Measurements from ENCODE around the gene TRPV6. TPM values are rescaled to one million over a fixed set of nuclear protein-coding genes. Genes with fewer than 3 reads are reported as not detected.

Gene TRPV6
- total RNA-seq, 1 donor from 2014 or later = not detected

GRCh38 chr7:142859411-142859810, 26.1 kb downstream of the TRPV6 start:
- no peaks in the 10 kb centered on the region for H3K9me3 Mint-ChIP-seq
- no peaks in the 10 kb centered on the region for H3K36me3 Mint-ChIP-seq (ENCODE audit: low read depth)
- H3K27me3 Mint-ChIP-seq (ENCODE audit: insufficient read depth) = peaks cover 24% of the 10 kb centered on the region
- H3K4me3 Mint-ChIP-seq = no peak overlapping the region
- no peak for DNase-seq (ENCODE audit: low spot score)
- intact Hi-C loops (cut with micrococcal nuclease) = loop anchor here (5.0 kb wide), 1 partner anchor 537 kb away; no protein-coding TSS in a partner anchor
- no peaks in the 10 kb centered on the region for H3K4me1 Mint-ChIP-seq (ENCODE audit: low read depth)
- H3K27ac Mint-ChIP-seq = no peak overlapping the region

- DNase-seq (ENCODE audit: low spot score) = no peak
- Mint-ChIP-seq H3K27me3 (ENCODE audit: insufficient read depth) (peaks cover 26% of the 10 kb centered on the region), H3K27ac (peak overlapping the region; percentile 23), H3K36me3 (ENCODE audit: low read depth) (no peaks in the 10 kb centered on the region), H3K9me3 (no peaks in the 10 kb centered on the region), H3K4me3 (no peak overlapping the region), H3K4me1 (ENCODE audit: low read depth) (peaks cover 7% of the 10 kb centered on the region)
- intact Hi-C loops (cut with micrococcal nuclease) = loop anchor here (5.0 kb wide), 1 partner anchor 535 kb away; no protein-coding TSS in a partner anchor
Observed at GRCh38 chr7:142857625-142858024, 27.9 kb downstream of the TRPV6 start.

GRCh38 chr7:142856565-142857245, 28.8 kb downstream of the TRPV6 start:
- no peak for DNase-seq (ENCODE audit: low spot score)
- Mint-ChIP-seq H3K36me3 (ENCODE audit: low read depth) (no peaks in the 10 kb centered on the region), H3K27me3 (ENCODE audit: insufficient read depth) (peaks cover 31% of the 10 kb centered on the region), H3K4me3 (peak overlapping the region; percentile 49), H3K27ac (no peak overlapping the region), H3K4me1 (ENCODE audit: low read depth) (peaks cover 7% of the 10 kb centered on the region), H3K9me3 (no peaks in the 10 kb centered on the region)
- intact Hi-C loops (cut with micrococcal nuclease) = loop anchor here (5.0 kb wide), 1 partner anchor 534 kb away; no protein-coding TSS in a partner anchor

GRCh38 chr7:142855756-142856564, 29.6 kb downstream of the TRPV6 start:
- H3K27ac Mint-ChIP-seq = no peak overlapping the region
- H3K9me3 Mint-ChIP-seq = no peaks in the 10 kb centered on the region
- peaks cover 27% of the 10 kb centered on the region for H3K27me3 Mint-ChIP-seq (ENCODE audit: insufficient read depth)
- H3K36me3 Mint-ChIP-seq (ENCODE audit: low read depth) = no peaks in the 10 kb centered on the region
- peak overlapping the region; percentile 78 for H3K4me3 Mint-ChIP-seq
- peaks cover 7% of the 10 kb centered on the region for H3K4me1 Mint-ChIP-seq (ENCODE audit: low read depth)
- intact Hi-C loops (cut with micrococcal nuclease) = loop anchor here (5.0 kb wide), 1 partner anchor 534 kb away; no protein-coding TSS in a partner anchor
- DNase-seq (ENCODE audit: low spot score) = no peak

GRCh38 chr7:142855114-142855743, 30.3 kb downstream of the TRPV6 start:
- intact Hi-C loops (cut with micrococcal nuclease) = loop anchor here (5.0 kb wide), 1 partner anchor 533 kb away; no protein-coding TSS in a partner anchor
- peak overlapping the region; percentile 78 for H3K4me3 Mint-ChIP-seq

GRCh38 chr7:142854372-142855113, 31.0 kb downstream of the TRPV6 start, which contains the start of gene EPHB6:
Gene EPHB6, plus strand, starts transcription at chr7:142855076. Its CDS starts 8,152 bp downstream, at chr7:142863228.
- H3K27me3 Mint-ChIP-seq (ENCODE audit: insufficient read depth) = peaks cover 23% of the 10 kb centered on the region
- DNase-seq (ENCODE audit: low spot score) = peak; percentile 54
- H3K36me3 Mint-ChIP-seq (ENCODE audit: low read depth) = no peaks in the 10 kb centered on the region
- peak within 1 kb of the TSS; percentile 96 for H3K4me3 Mint-ChIP-seq
- no peaks in the 10 kb centered on the region for H3K9me3 Mint-ChIP-seq
- peak within 1 kb of the TSS; percentile 82 for H3K27ac Mint-ChIP-seq
- intact Hi-C loops (cut with micrococcal nuclease) = loop anchor here (1.0 to 5.0 kb wide), 7 partner anchors 12 to 532 kb away; no protein-coding TSS in a partner anchor
- peaks cover 7% of the 10 kb centered on the region for H3K4me1 Mint-ChIP-seq (ENCODE audit: low read depth)

More at GRCh38 chr7:142855114-142855743, 30.3 kb downstream of the TRPV6 start:
- no peak for DNase-seq (ENCODE audit: low spot score)
- Mint-ChIP-seq H3K27ac (no peak overlapping the region), H3K36me3 (ENCODE audit: low read depth) (no peaks in the 10 kb centered on the region), H3K27me3 (ENCODE audit: insufficient read depth) (peaks cover 21% of the 10 kb centered on the region), H3K4me1 (ENCODE audit: low read depth) (peaks cover 7% of the 10 kb centered on the region), H3K9me3 (no peaks in the 10 kb centered on the region)

GRCh38 chr7:142853739-142854371, 31.7 kb downstream of the TRPV6 start:
- intact Hi-C loops (cut with micrococcal nuclease) = loop anchor here (1.0 to 5.0 kb wide), 7 partner anchors 12 to 361 kb away; no protein-coding TSS in a partner anchor
- peaks cover 25% of the 10 kb centered on the region for H3K27me3 Mint-ChIP-seq (ENCODE audit: insufficient read depth)
- peak overlapping the region; percentile 96 for H3K4me3 Mint-ChIP-seq
- H3K4me1 Mint-ChIP-seq (ENCODE audit: low read depth) = peaks cover 7% of the 10 kb centered on the region
- DNase-seq (ENCODE audit: low spot score) = peak; percentile 50
- peak overlapping the region; percentile 82 for H3K27ac Mint-ChIP-seq
- no peaks in the 10 kb centered on the region for H3K36me3 Mint-ChIP-seq (ENCODE audit: low read depth)
- H3K9me3 Mint-ChIP-seq = no peaks in the 10 kb centered on the region

- Mint-ChIP-seq H3K4me3 (no peak overlapping the region), H3K9me3 (no peaks in the 10 kb centered on the region), H3K4me1 (ENCODE audit: low read depth) (peaks cover 7% of the 10 kb centered on the region), H3K27ac (no peak overlapping the region), H3K27me3 (ENCODE audit: insufficient read depth) (peaks cover 25% of the 10 kb centered on the region), H3K36me3 (ENCODE audit: low read depth) (no peaks in the 10 kb centered on the region)
- no peak for DNase-seq (ENCODE audit: low spot score)
- intact Hi-C loops (cut with micrococcal nuclease) = loop anchor here (5.0 kb wide), 2 partner anchors 35 to 215 kb away; no protein-coding TSS in a partner anchor
Observed at GRCh38 chr7:142851919-142852318, 33.6 kb downstream of the TRPV6 start.

- peaks cover 21% of the 10 kb centered on the region for H3K27me3 Mint-ChIP-seq (ENCODE audit: insufficient read depth)
- no peak overlapping the region for H3K27ac Mint-ChIP-seq
- H3K4me1 Mint-ChIP-seq (ENCODE audit: low read depth) = peaks cover 7% of the 10 kb centered on the region
- DNase-seq (ENCODE audit: low spot score) = no peak
- no peak overlapping the region for H3K4me3 Mint-ChIP-seq
- H3K36me3 Mint-ChIP-seq (ENCODE audit: low read depth) = no peaks in the 10 kb centered on the region
- intact Hi-C loops (cut with micrococcal nuclease) = loop anchor here (5.0 kb wide), 2 partner anchors 34 to 214 kb away; no protein-coding TSS in a partner anchor
- no peaks in the 10 kb centered on the region for H3K9me3 Mint-ChIP-seq
Observed at GRCh38 chr7:142851269-142851668, 34.3 kb downstream of the TRPV6 start.

GRCh38 chr7:142847353-142847752, 38.2 kb downstream of the TRPV6 start:
- peaks cover 17% of the 10 kb centered on the region for H3K27me3 Mint-ChIP-seq (ENCODE audit: insufficient read depth)
- intact Hi-C loops (cut with micrococcal nuclease) = no loop called here
- DNase-seq (ENCODE audit: low spot score) = no peak
- no peaks in the 10 kb centered on the region for H3K9me3 Mint-ChIP-seq
- H3K27ac Mint-ChIP-seq = no peak overlapping the region
- H3K4me3 Mint-ChIP-seq = no peak overlapping the region
- H3K4me1 Mint-ChIP-seq (ENCODE audit: low read depth) = no peaks in the 10 kb centered on the region
- no peaks in the 10 kb centered on the region for H3K36me3 Mint-ChIP-seq (ENCODE audit: low read depth)

- Mint-ChIP-seq H3K4me3 (no peak overlapping the region), H3K36me3 (ENCODE audit: low read depth) (no peaks in the 10 kb centered on the region), H3K9me3 (no peaks in the 10 kb centered on the region), H3K27ac (no peak overlapping the region), H3K4me1 (ENCODE audit: low read depth) (no peaks in the 10 kb centered on the region), H3K27me3 (ENCODE audit: insufficient read depth) (peaks cover 8% of the 10 kb centered on the region)
- intact Hi-C loops (cut with micrococcal nuclease) = no loop called here
- DNase-seq (ENCODE audit: low spot score) = no peak
Observed at GRCh38 chr7:142842251-142842766, 43.2 kb downstream of the TRPV6 start.
